Neural cell (in vitro differentiated cells): Measurements from ENCODE around the gene C1QTNF4.

ENCODE experiments used
- CTCF ChIP-seq: fragments of 450-650 bp; IDR thresholded peaks from 2 replicates; pipeline ENCODE4 v1.5.1; 2014; ENCODE audit warnings: antibody characterized with exemption, mild to moderate bottlenecking, moderate library complexity; ENCODE audit not compliant: poor library complexity, severe bottlenecking
- EP300 ChIP-seq: fragments of 450-650 bp; conservative IDR thresholded peaks from 2 replicates; pipeline ENCODE4 v1.6.1; 2014; ENCODE audit warnings: antibody characterized with exemption, mild to moderate bottlenecking, moderate library complexity; ENCODE audit not compliant: poor library complexity, severe bottlenecking
- EZH2 ChIP-seq: fragments of 200-600, 300-800 bp; shearing (Covaris generic), sonication (generic); IDR thresholded peaks from 2 replicates; pipeline ENCODE4 v1.6.1; 2014; ENCODE audit warnings: antibody characterized with exemption, low read length, borderline replicate concordance, mild to moderate bottlenecking; ENCODE audit not compliant: insufficient read depth, poor library complexity, severe bottlenecking
- POLR2AphosphoS5 ChIP-seq: IDR thresholded peaks from 2 replicates; pipeline ENCODE4 v1.6.1; 2012
- RAD21 ChIP-seq: fragments of 450-650 bp; conservative IDR thresholded peaks from 2 replicates; pipeline ENCODE4 v1.6.1; 2014; ENCODE audit warnings: antibody characterized with exemption, mild to moderate bottlenecking, moderate library complexity
- SMC3 ChIP-seq: fragments of 450-650 bp; conservative IDR thresholded peaks from 2 replicates; pipeline ENCODE4 v1.6.1; 2014; ENCODE audit warnings: antibody characterized with exemption, mild to moderate bottlenecking, moderate library complexity; ENCODE audit not compliant: poor library complexity
- TAF1 ChIP-seq: IDR thresholded peaks from 2 replicates; pipeline ENCODE4 v1.6.1; 2012; ENCODE audit warnings: low read depth
- TF ChIP-seq, protein P1 (sequence below): IDR thresholded peaks from 2 replicates; pipeline ENCODE4 v1.6.1; 2012; ENCODE audit warnings: borderline replicate concordance

DNA sequence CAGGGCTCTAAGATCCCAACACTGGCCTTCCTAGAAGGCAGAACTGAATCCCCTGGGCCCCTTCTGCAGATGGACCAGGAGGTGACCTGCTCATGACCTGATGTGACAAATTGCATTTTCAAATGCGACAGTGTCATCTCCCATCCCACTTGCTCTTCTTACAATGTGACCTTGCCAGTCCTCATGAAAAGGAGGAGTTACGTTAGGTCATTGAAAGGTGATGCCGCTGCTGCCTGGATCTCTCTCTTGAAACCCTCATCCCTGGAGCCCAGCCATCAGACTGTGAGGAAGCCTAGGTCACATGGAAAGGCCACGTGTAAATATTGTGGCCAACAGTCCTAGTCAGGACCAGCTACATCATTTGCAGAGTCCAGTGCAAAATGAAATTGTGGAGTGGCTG lies 5.7 kb upstream of the C1QTNF4 start:
- no peak for TF ChIP-seq EZH2
- no peak for TF ChIP-seq EP300
- no peak for TF ChIP-seq CTCF
- no peak for TF ChIP-seq POLR2AphosphoS5
- no peak for TF ChIP-seq RAD21
- TF ChIP-seq, protein P1, sequence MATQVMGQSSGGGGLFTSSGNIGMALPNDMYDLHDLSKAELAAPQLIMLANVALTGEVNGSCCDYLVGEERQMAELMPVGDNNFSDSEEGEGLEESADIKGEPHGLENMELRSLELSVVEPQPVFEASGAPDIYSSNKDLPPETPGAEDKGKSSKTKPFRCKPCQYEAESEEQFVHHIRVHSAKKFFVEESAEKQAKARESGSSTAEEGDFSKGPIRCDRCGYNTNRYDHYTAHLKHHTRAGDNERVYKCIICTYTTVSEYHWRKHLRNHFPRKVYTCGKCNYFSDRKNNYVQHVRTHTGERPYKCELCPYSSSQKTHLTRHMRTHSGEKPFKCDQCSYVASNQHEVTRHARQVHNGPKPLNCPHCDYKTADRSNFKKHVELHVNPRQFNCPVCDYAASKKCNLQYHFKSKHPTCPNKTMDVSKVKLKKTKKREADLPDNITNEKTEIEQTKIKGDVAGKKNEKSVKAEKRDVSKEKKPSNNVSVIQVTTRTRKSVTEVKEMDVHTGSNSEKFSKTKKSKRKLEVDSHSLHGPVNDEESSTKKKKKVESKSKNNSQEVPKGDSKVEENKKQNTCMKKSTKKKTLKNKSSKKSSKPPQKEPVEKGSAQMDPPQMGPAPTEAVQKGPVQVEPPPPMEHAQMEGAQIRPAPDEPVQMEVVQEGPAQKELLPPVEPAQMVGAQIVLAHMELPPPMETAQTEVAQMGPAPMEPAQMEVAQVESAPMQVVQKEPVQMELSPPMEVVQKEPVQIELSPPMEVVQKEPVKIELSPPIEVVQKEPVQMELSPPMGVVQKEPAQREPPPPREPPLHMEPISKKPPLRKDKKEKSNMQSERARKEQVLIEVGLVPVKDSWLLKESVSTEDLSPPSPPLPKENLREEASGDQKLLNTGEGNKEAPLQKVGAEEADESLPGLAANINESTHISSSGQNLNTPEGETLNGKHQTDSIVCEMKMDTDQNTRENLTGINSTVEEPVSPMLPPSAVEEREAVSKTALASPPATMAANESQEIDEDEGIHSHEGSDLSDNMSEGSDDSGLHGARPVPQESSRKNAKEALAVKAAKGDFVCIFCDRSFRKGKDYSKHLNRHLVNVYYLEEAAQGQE, result no peak
- TF ChIP-seq SMC3, result no peak
- no peak for TF ChIP-seq TAF1
